ENCODE measurements around the gene TMBIM1.
A peak's percentile ranks its signal among the peaks of the same experiment; 100 is the strongest.

The TMBIM1 gene

GRCh38 chr2:218271487-218271797, 20.9 kb downstream of the TMBIM1 start:
- DNase-seq = no peak

GRCh38 chr2:218270721-218271486, 21.4 kb downstream of the TMBIM1 start:
- no peak for DNase-seq

- DNase-seq = peak; percentile 98
Measured at GRCh38 chr2:218269900-218270720, 22.2 kb downstream of the TMBIM1 start, which contains the start of the genes AAMP and PNKD. AAMP (minus strand) TSS chr2:218270137; CDS start chr2:218270086, 51 bp downstream. PNKD (plus strand) TSS chr2:218270519; CDS start chr2:218270536, 17 bp downstream.

- no peak for DNase-seq
Measured at GRCh38 chr2:218267259-218267658, 25.0 kb downstream of the TMBIM1 start.

- DNase-seq = no peak
Measured at GRCh38 chr2:218266316-218266979, 25.9 kb downstream of the TMBIM1 start.

- no peak for DNase-seq
Measured at GRCh38 chr2:218265626-218266025, 26.7 kb downstream of the TMBIM1 start.

- DNase-seq = no peak
Measured at GRCh38 chr2:218264773-218265561, 27.3 kb downstream of the TMBIM1 start.

GRCh38 chr2:218263817-218264641, 28.3 kb downstream of the TMBIM1 start:
- DNase-seq = no peak

GRCh38 chr2:218262631-218263586, 29.4 kb downstream of the TMBIM1 start:
- DNase-seq = no peak

GRCh38 chr2:218262237-218262600, 30.1 kb downstream of the TMBIM1 start:
- DNase-seq = no peak

- DNase-seq = no peak
Measured at GRCh38 chr2:218261423-218262236, 30.7 kb downstream of the TMBIM1 start.

GRCh38 chr2:218260742-218261422, 31.4 kb downstream of the TMBIM1 start, which contains the start of gene GPBAR1:
GPBAR1 (plus strand) TSS chr2:218261015; CDS start chr2:218262725, 1,710 bp downstream.
- DNase-seq = no peak

GRCh38 chr2:218260166-218260565, 32.1 kb downstream of the TMBIM1 start:
- no peak for DNase-seq

GRCh38 chr2:218259099-218259961, 33.0 kb downstream of the TMBIM1 start:
- DNase-seq = no peak

- DNase-seq = no peak
Measured at GRCh38 chr2:218257390-218257981, 34.8 kb downstream of the TMBIM1 start.

GRCh38 chr2:218256612-218257350, 35.5 kb downstream of the TMBIM1 start:
- DNase-seq = no peak

GRCh38 chr2:218255446-218255845, 36.9 kb downstream of the TMBIM1 start:
- no peak for DNase-seq

Data from DMS79 treated with DMSO at 0.1 percent for 48 hours (cell line).